HCT116 (cell line): ENCODE data around the gene GKN1.

Source experiments
- CEBPB ChIP-seq: IDR thresholded peaks from 2 replicates; pipeline ENCODE4 v1.6.1; 2012; ENCODE audit warnings: low read depth
- CTCF ChIP-seq, 3 experiments: fragments of 200-600 bp in 1 of 3; sonication (generic) in 1 of 3; IDR thresholded peaks in 2 of 3; conservative IDR thresholded peaks in 1 of 3; 2 replicates each; pipeline ENCODE4 v1.5.1; 2012 to 2017; ENCODE audit warnings: low read depth in 2 of 3, low read length in 2 of 3, antibody characterized with exemption in 1 of 3, borderline replicate concordance in 1 of 3, control low read depth in 1 of 3, mild to moderate bottlenecking in 1 of 3, mixed read lengths in 1 of 3, mixed run types in 1 of 3, moderate library complexity in 1 of 3; ENCODE audit not compliant: insufficient read depth in 1 of 3
- ELF1 ChIP-seq: IDR thresholded peaks from 2 replicates; pipeline ENCODE4 v1.6.1; 2012; ENCODE audit warnings: low read depth, borderline replicate concordance
- EZH2 ChIP-seq: fragments of 200-600 bp; sonication (generic); IDR thresholded peaks from 2 replicates; pipeline ENCODE4 v1.6.1; 2017; ENCODE audit warnings: antibody characterized with exemption, mixed run types
- EZH2phosphoT487 ChIP-seq: fragments of 200-600 bp; IDR thresholded peaks from 2 replicates; pipeline ENCODE4 v1.6.1; 2018; ENCODE audit warnings: antibody characterized with exemption, borderline replicate concordance
- MAX ChIP-seq: IDR thresholded peaks from 2 replicates; pipeline ENCODE4 v1.6.1; 2012
- REST ChIP-seq: IDR thresholded peaks from 2 replicates; pipeline ENCODE4 v1.6.1; 2012; ENCODE audit warnings: low read depth
- SRF ChIP-seq: IDR thresholded peaks from 2 replicates; pipeline ENCODE4 v1.6.1; 2012; ENCODE audit warnings: low read depth

- TF ChIP-seq SRF = no peak
- TF ChIP-seq REST = no peak
- no peak for TF ChIP-seq EZH2
- TF ChIP-seq ELF1 = no peak
- no peak for TF ChIP-seq CTCF (IDR thresholded peaks at IDR 0.05 in 2 of 3, conservative IDR thresholded peaks at IDR 0.05 in 1 of 3; ENCODE audit: borderline replicate concordance in 1 of 3, insufficient read depth in 1 of 3, low read depth in 2 of 3, low read length in 2 of 3)
- TF ChIP-seq CEBPB = no peak
- no peak for TF ChIP-seq EZH2phosphoT487
- no peak for TF ChIP-seq MAX
These were observed 4.5 kb upstream of the GKN1 start for GRCh38 chr2:68969736-68970490.
